GM12865 (cell line): ENCODE data around the gene RNF111.

ENCODE experiments used
- DNase-seq: peaks from one replicate; pipeline ENCODE4 v3.0.0; 2010; ENCODE audit warnings: low read depth
- H3K4me3 ChIP-seq: 2 replicates; pipeline ENCODE4 v1.5.1; 2011; ENCODE audit warnings: mild to moderate bottlenecking, low read depth, low read length, control low read depth
- TF ChIP-seq, protein P1 (sequence below): IDR thresholded peaks from 2 replicates; pipeline ENCODE4 v1.5.1; 2011; ENCODE audit warnings: low read length, control low read depth, low read depth, inconsistent platforms; ENCODE audit not compliant: insufficient read depth; ENCODE audit errors: missing control alignments

RNF111 gene

DNA sequence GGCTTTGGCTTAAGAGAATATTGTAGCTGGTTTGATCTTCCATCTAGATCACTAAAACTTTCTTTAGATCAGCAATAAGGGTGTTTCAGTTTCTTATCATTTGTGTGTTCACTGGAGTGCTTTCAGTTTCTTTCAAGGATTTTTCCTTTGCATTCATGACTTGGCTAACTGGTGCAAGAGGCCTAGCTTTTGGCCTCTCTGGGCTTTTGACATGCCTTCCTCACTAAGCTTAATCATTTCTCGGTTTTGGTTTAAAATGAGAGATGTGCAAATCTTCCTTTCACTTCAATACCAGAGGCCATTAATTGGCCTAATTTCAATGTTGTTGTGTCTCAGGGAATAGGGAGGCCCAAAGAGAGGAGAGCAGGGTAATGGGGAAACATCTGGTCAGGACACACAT, 87.1 kb downstream of the RNF111 start:
- H3K4me3 ChIP-seq, result no peak overlapping the region
- peak; percentile 61 for DNase-seq
- TF ChIP-seq, protein P1, sequence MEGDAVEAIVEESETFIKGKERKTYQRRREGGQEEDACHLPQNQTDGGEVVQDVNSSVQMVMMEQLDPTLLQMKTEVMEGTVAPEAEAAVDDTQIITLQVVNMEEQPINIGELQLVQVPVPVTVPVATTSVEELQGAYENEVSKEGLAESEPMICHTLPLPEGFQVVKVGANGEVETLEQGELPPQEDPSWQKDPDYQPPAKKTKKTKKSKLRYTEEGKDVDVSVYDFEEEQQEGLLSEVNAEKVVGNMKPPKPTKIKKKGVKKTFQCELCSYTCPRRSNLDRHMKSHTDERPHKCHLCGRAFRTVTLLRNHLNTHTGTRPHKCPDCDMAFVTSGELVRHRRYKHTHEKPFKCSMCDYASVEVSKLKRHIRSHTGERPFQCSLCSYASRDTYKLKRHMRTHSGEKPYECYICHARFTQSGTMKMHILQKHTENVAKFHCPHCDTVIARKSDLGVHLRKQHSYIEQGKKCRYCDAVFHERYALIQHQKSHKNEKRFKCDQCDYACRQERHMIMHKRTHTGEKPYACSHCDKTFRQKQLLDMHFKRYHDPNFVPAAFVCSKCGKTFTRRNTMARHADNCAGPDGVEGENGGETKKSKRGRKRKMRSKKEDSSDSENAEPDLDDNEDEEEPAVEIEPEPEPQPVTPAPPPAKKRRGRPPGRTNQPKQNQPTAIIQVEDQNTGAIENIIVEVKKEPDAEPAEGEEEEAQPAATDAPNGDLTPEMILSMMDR, result no peak

DNA sequence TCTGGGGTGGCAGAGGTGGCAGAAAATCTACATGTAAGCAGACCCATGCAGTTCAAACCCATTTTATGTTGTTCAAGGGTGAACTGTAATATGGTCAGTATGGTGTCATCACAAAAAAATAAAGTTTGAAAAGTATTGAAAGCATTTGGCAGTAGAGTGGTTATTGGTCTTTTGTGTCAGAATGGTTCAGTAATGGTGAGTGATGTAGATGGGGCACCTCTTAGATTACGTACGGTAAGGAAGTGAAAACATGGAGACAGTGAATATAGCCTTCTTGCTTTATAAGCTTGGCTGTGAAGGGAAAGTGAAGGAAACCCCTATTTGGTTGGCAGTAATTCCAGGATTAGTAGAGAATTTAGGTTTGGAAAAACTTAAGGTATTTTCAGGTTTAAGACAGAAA, 100.3 kb downstream of the RNF111 start:
- no peak for DNase-seq
- H3K4me3 ChIP-seq, result no peak overlapping the region
- TF ChIP-seq, protein P1, result no peak

DNA sequence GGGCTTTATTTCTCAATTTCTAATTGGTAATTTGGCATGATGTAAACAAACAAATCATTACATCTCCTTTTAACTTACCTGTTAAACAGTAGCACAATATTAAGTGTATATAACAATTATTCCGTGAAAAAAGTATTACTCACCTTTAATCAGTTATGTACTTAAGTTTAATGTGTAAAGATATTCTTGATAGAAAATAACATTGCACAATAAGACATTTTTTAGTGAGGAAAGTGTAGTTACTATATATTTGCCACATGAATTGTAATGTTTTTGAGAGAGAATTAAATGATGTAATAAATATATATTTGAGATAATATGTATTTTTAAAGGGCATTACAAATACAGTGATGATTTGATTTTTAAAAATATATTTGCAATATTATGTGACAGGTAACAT, 106.6 kb downstream of the RNF111 start:
- DNase-seq, result no peak
- TF ChIP-seq, protein P1, result no peak
- H3K4me3 ChIP-seq, result no peak overlapping the region

DNA sequence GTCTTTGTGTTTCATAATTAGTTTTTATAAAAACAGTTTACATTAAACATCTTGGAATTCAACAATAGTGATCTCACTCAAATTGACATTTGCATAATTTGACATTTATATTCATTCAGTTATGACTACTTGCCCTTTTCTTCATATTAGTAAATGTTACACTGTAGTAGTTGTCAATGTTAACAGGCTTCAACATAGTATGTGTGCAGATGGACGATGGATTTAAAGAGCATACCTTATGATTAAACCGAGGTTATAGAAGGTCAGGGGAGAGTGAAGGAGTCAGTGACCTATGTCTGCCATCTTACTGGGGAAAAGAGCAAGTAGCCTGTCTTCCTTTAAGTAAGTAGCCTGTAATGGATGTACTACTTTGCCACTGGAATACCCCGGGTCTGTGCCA, 109.0 kb downstream of the RNF111 start:
- H3K4me3 ChIP-seq, result no peak overlapping the region
- TF ChIP-seq, protein P1, result no peak
- DNase-seq, result no peak

DNA sequence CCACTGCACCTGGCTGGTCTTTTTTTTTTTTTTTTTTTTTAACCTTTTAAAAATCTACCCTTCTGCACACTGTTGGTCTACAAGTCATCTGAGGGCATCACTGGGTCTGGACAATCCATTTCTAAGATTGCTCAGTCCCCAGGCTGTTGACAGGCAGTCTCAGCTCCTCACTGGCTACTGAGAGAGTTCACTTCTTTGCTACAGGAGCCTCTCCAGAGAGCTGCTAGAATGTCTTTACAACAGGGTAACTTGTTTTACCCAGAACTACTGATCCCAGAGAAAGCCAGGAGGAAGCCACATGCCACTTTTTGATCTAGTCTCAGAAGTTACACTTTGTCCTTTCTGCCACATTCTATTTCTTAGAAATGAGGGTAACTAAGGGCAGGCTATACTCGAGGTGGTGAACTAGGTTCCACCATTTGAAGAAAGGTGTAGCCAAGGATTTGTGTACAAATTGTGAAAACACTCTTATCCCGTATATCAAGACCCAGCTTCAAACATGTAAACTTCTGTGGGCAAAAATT, 111.8 kb downstream of the RNF111 start:
- no peak for DNase-seq
- no peak overlapping the region for H3K4me3 ChIP-seq
- TF ChIP-seq, protein P1, result no peak

DNA sequence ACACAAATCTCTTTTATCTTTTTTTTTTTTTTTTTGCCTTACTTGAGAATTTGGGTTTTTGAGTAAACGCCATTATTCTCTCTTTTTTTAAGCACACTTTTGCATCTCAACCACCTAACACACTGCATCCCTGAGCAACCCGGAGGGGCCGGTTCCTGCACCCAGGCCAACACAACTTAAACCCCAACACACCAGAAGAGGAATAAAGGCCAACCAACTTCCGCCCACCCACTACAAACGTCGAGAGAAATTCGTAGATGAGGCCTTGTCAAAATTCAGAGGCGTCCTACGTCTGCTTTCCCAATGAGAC, 117.1 kb downstream of the RNF111 start:
- DNase-seq, result no peak
- TF ChIP-seq, protein P1, result no peak
- H3K4me3 ChIP-seq, result peak overlapping the region; percentile 94

DNA sequence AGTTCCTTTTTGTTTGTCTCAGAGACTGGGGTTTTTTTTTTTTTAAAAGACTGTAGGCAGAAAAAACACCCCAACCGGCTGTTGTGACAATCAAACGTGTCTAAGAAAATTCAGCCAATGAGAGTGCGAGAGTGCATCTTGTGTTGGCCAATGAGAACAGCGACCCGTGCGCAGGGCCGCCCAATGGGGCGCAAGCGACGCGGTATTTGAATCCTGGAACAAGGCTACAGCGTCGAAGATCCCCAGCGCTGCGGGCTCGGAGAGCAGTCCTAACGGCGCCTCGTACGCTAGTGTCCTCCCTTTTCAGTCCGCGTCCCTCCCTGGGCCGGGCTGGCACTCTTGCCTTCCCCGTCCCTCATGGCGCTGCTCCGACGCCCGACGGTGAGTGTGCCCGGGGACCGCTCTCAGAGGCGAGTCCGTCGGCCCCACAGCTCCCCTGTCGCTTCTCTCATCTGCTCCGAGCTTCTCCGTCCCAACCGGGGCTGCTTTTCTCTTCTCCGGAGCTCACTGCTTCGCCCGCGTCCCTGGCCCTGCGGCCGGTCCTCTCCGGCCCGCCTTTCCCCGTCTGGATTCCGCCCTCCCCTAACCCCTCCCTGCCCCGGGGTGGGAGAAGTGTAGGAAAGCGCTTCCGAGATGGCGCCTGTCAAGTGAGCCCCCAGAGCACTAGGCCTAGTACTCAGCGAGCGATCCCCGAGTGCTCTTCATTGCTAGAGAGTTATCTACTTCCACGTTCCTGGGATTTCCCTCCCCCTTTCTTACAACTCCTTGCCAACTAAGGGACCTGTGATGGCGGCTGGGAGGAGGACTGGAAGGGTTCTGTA, 117.7 kb downstream of the RNF111 start, which contains the start of gene CCNB2:
TSS of gene CCNB2 (plus strand) at position 235 of the 821 bp plus-strand sequence. CDS start at position 358, 123 bp downstream.
- peak; percentile 97 for DNase-seq
- TF ChIP-seq, protein P1, result no peak
- peak within 1 kb of the TSS; percentile 94 for H3K4me3 ChIP-seq
